Transverse colon (tissue), 4 donors: Measurements from ENCODE around the gene ZNF181.

Experiments
- CTCF ChIP-seq, 5 experiments: fragments of 200-600 bp in 3 of 5; fragments of 450-650 bp in 2 of 5; sonication (generic) in 3 of 5; IDR thresholded peaks; 1 replicate in 2 of 5; 2 replicates in 3 of 5; pipeline ENCODE4 v1.5.1; 2016 to 2017; ENCODE audit warnings: antibody characterized with exemption in 5 of 5, inconsistent platforms in 3 of 5, mild to moderate bottlenecking in 2 of 5, moderate library complexity in 1 of 5
- EP300 ChIP-seq: sonication (generic); formaldehyde crosslinking; IDR thresholded peaks from one replicate; pipeline ENCODE4 v1.6.1; 2017; ENCODE audit warnings: antibody characterized with exemption, low read depth
- POLR2A ChIP-seq: fragments of 450-650 bp; IDR thresholded peaks from one replicate; pipeline ENCODE4 v1.6.1; 2016; ENCODE audit warnings: antibody characterized with exemption, mild to moderate bottlenecking, moderate library complexity
- POLR2AphosphoS5 ChIP-seq, 3 donors: sonication (generic); formaldehyde crosslinking; IDR thresholded peaks; one replicate each; pipeline ENCODE4 v1.6.1; 2016; ENCODE audit warnings: antibody characterized with exemption in 3 of 3

GRCh38 chr19:34779652-34780051 lies 45.6 kb downstream of the ZNF181 start:
- TF ChIP-seq CTCF (IDR thresholded peaks at IDR 0.05) = no peak
- TF ChIP-seq POLR2AphosphoS5 (IDR thresholded peaks at IDR 0.05) = no peak
- no peak for TF ChIP-seq POLR2A
- no peak for TF ChIP-seq EP300
